GM12874 (cell line): ENCODE measurements around the gene BAIAP3.

ENCODE experiments used
- CTCF ChIP-seq: IDR thresholded peaks from 2 replicates; pipeline ENCODE4 v1.5.1; 2011; ENCODE audit warnings: low read depth, mild to moderate bottlenecking, control low read depth, low read length, moderate library complexity; ENCODE audit not compliant: insufficient read depth

The BAIAP3 gene

GRCh38 chr16:1306334-1306733 lies 27.1 kb upstream of the BAIAP3 start:
- no peak for TF ChIP-seq CTCF

DNA sequence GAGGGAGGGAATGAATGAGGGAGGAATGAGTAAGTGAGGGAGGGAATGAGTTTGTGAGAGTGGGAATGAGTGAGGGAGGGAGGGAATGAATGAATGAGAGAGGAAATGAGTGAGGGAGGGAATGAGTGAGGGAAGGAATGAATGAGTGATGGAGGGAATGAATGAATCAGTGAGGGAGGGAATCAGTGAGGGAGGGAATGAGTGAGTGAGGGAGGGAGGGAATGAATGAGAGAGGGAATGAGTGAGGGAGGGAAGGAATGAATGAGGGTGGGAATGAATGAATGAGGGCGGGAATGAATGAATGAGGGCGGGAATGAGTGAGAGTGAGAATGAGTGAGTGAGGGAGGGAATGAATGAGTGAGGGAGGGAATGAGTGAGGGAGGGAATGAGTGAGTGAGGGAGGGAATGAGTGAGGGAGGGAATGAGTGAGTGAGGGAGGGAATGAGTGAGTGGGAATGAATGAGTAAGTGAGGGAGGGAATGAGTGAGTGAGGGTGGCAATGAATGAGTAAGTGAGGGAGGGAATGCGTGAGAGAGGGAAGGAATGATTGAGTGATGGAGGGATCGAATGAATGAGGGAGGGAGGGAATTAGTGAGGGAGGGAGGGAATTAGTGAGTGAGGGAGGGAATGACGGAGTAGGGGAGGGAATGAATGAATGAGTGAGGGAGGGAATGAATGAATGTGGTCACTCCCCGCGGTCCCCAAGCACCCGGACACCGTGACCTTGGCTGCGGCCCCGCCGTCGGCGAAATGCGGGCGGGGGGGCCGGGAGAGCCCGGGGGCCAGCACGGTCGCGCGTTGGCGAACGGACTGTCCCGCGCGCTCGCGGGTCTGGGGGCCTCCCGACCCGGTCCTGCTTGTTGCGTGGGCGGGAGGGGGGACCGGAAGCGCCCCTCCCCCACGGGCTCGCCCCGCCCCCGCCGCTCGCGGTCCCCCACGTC lies 25.1 kb upstream of the BAIAP3 start:
- TF ChIP-seq CTCF = no peak

- TF ChIP-seq CTCF = no peak
Measured at GRCh38 chr16:1308977-1309885, 24.2 kb upstream of the BAIAP3 start, which contains the start of gene UBE2I. Gene UBE2I, plus strand, starts transcription at chr16:1309636. Its CDS starts 4,395 bp downstream, at chr16:1314031.

GRCh38 chr16:1309888-1310831 lies 23.3 kb upstream of the BAIAP3 start:
- TF ChIP-seq CTCF = no peak

DNA sequence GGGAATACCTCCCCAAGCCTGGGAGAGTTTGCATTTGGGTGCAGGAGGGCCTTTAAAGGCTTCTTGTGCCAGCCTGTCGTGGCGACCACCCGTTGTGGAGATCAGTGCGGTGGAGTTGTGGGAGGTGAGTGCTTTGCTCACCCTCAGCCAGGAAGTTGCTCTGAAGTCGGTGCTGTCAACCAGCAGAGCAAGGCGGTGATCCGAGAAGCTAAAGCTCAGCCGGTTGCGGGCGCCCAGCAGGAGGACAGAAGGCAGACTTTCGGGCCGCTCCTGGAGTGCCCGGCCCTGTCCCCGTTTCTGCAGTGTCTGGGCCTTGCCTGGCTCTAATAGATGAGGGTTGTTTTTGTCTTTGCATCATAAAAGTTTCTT lies 22.6 kb upstream of the BAIAP3 start:
- TF ChIP-seq CTCF = no peak

GRCh38 chr16:1311212-1311737 lies 22.2 kb upstream of the BAIAP3 start:
- no peak for TF ChIP-seq CTCF
